Hepatocyte (in vitro differentiated cells): ENCODE measurements around the gene PLA1A. TPM values are rescaled to one million over a fixed set of nuclear protein-coding genes. Genes with fewer than 3 reads are reported as not detected.
"Not testable (repeated sequence)": the region's sequence is repeated elsewhere in the genome, so short reads cannot be mapped to it uniquely, and the experiment has no call there.

ENCODE experiments used
- DNase-seq: peaks from one replicate; pipeline ENCODE4 v3.0.0-alpha.2; 2016; ENCODE audit warnings: low spot score
- H2AFZ ChIP-seq: fragments of 200-600 bp; sonication (generic); 2 replicates; pipeline ENCODE4 v1.6.0; 2016; ENCODE audit warnings: antibody characterized with exemption, mild to moderate bottlenecking
- H3K27ac ChIP-seq: fragments of 200-600 bp; sonication (generic); 2 replicates; pipeline ENCODE4 v1.5.1; 2016; ENCODE audit warnings: mild to moderate bottlenecking
- H3K27me3 ChIP-seq: fragments of 200-600 bp; sonication (generic); 2 replicates; pipeline ENCODE4 v1.6.1; 2016
- H3K36me3 ChIP-seq: fragments of 200-600 bp; sonication (generic); replicated peaks from 2 replicates; pipeline ENCODE4 v1.5.1; 2016; ENCODE audit warnings: low read depth; ENCODE audit not compliant: insufficient read depth
- H3K4me1 ChIP-seq: fragments of 200-600 bp; sonication (generic); 2 replicates; pipeline ENCODE4 v1.5.1; 2016; ENCODE audit warnings: mild to moderate bottlenecking, moderate library complexity; ENCODE audit not compliant: insufficient read depth
- H3K4me2 ChIP-seq: fragments of 200-600 bp; sonication (generic); 2 replicates; pipeline ENCODE4 v1.6.0; 2016
- H3K4me3 ChIP-seq: fragments of 200-600 bp; sonication (generic); 2 replicates; pipeline ENCODE4 v1.5.1; 2016; ENCODE audit warnings: mild to moderate bottlenecking
- H3K79me2 ChIP-seq: fragments of 200-600 bp; sonication (generic); 2 replicates; pipeline ENCODE4 v1.6.0; 2017; ENCODE audit warnings: mild to moderate bottlenecking
- H3K9me2 ChIP-seq: fragments of 200-600 bp; sonication (generic); replicated peaks from 2 replicates; pipeline ENCODE4 v1.6.0; 2017; ENCODE audit warnings: mild to moderate bottlenecking; ENCODE audit not compliant: insufficient read depth
- H3K9me3 ChIP-seq: fragments of 200-600 bp; sonication (generic); 2 replicates; pipeline ENCODE4 v1.5.1; 2016; ENCODE audit warnings: low read depth, mild to moderate bottlenecking
- H4K20me1 ChIP-seq: fragments of 200-600 bp; sonication (generic); 2 replicates; pipeline ENCODE4 v1.6.0; 2016; ENCODE audit warnings: mild to moderate bottlenecking; ENCODE audit not compliant: insufficient read depth, poor library complexity, severe bottlenecking
- EZH2 ChIP-seq: fragments of 200-600 bp; sonication (generic); IDR thresholded peaks from 2 replicates; pipeline ENCODE4 v1.6.1; 2016; ENCODE audit warnings: antibody characterized with exemption, mild to moderate bottlenecking, borderline replicate concordance
- EZH2phosphoT487 ChIP-seq: fragments of 200-600 bp; sonication (generic); IDR thresholded peaks from one replicate; pipeline ENCODE4 v1.6.1; 2018; ENCODE audit warnings: antibody characterized with exemption, mild to moderate bottlenecking, low read depth, moderate library complexity; ENCODE audit not compliant: unreplicated experiment, severe bottlenecking
- WGBS: methylation state at CpG from one replicate; pipeline ENCODE4 v1.1.6; 2016; ENCODE audit warnings: low lambda C conversion rate; ENCODE audit errors: missing lambda C conversion rate; 5-methylcytosine and 5-hydroxymethylcytosine counted together
- polyA plus RNA-seq: library from polyadenylated mRNA; unstranded; fragments of >200 nt; fragmentation: Nextera tagmentation; extraction: Ambion mirVana; gene quantifications from 2 replicates; pipeline ENCODE4 v1.2.1, GENCODE V29; 2016
- total RNA-seq: library from RNA; depleted of rRNA; stranded (reverse); fragments of >200 nt; gene quantifications from 2 replicates; pipeline ENCODE4 v1.2.3, GENCODE V29; 2014
- TF ChIP-seq, protein P1 (sequence below): fragments of 200-600 bp; sonication (generic); IDR thresholded peaks from 2 replicates; pipeline ENCODE4 v1.5.1; 2016; ENCODE audit warnings: antibody characterized with exemption, mild to moderate bottlenecking; ENCODE audit not compliant: poor library complexity

PLA1A gene
- total and polyA plus RNA-seq, 2 experiments from 2014 or later = 2.6 to 3.3 TPM

DNA sequence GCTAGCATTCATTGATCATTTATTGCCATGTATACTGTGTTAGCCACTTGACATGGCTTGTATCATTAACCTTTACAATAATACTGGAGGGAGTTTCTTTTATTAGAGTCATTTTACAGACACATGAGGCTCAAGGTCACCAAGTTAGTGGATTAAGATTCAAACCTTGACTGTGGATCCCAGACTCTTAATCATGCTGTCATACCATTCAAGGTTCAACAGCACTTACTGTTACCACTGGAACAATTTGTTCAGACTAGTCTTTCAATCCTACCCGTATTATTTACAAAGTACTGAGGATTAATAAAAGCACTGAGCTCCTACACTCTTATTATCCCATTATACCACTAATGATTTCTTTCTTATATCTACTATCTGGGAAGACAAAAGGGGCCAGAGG lies 78.3 kb downstream of the PLA1A start:
- H2AFZ ChIP-seq = peak overlapping the region; percentile 22
- no peak for DNase-seq
- H3K27ac ChIP-seq = peak overlapping the region; percentile 90
- peak overlapping the region; percentile 89 for H3K4me2 ChIP-seq
- no peaks in the 10 kb centered on the region for H3K9me3 ChIP-seq
- H3K79me2 ChIP-seq = peaks cover 30% of the 10 kb centered on the region
- H4K20me1 ChIP-seq = no peaks in the 10 kb centered on the region
- H3K4me3 ChIP-seq = peak overlapping the region; percentile 64
- peaks cover 3% of the 10 kb centered on the region for H3K36me3 ChIP-seq
- whole genome bisulfite sequencing = 58% methylated on average over 1 of the region's 1 CpG
- H3K4me1 ChIP-seq = peaks cover 5% of the 10 kb centered on the region
- H3K27me3 ChIP-seq = no peaks in the 10 kb centered on the region
- TF ChIP-seq EZH2phosphoT487 (no peak), EZH2 (no peak)
- no peaks in the 10 kb centered on the region for H3K9me2 ChIP-seq

DNA sequence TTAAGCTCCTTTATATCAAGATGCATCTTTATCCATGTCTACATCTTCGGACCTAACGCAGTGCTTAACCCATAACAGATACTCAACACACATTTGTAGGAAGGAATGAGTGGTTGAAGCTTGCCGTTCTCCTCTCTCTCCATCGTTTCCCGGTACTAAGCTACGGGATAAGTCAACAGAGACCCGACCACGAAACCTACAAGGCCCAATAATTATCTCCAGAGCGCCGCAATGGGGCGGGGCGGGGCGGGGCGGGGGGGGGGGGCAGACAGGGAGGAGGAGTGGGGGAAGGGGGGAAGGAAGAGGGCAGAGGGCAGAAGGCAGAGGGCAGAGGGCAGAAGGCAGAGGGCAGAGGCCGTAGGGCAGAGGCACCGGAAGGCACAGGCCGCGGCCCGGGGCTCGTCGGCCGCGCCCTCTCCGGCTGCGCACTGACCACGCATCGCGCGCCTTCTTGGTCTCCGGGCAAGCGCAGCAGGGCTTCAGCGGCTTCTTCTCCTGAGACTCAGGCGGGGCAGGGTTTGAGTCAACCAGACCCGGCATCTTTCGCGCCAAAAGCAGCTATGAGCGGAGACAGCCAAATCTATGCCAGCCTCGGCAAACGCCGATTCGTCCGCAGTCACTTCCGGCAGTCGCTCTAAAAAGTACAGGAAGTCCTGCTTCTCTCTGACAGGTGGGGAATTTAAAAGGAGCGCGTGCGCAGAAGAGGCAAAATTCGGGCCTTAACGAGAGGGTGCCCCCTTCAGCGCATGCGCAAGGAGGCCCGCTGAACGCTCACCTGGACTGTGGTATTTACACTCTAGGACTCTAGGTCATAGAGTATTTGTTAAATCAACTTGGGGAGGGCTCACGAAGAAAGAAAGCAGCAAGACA lies 79.3 kb downstream of the PLA1A start, which contains the start of gene COX17:
TSS of gene COX17 (minus strand) at position 636 of the 870 bp plus-strand sequence. CDS start at position 540, 96 bp downstream.
- TF ChIP-seq, protein P1, sequence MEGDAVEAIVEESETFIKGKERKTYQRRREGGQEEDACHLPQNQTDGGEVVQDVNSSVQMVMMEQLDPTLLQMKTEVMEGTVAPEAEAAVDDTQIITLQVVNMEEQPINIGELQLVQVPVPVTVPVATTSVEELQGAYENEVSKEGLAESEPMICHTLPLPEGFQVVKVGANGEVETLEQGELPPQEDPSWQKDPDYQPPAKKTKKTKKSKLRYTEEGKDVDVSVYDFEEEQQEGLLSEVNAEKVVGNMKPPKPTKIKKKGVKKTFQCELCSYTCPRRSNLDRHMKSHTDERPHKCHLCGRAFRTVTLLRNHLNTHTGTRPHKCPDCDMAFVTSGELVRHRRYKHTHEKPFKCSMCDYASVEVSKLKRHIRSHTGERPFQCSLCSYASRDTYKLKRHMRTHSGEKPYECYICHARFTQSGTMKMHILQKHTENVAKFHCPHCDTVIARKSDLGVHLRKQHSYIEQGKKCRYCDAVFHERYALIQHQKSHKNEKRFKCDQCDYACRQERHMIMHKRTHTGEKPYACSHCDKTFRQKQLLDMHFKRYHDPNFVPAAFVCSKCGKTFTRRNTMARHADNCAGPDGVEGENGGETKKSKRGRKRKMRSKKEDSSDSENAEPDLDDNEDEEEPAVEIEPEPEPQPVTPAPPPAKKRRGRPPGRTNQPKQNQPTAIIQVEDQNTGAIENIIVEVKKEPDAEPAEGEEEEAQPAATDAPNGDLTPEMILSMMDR = no peak
- TF ChIP-seq EZH2 = no peak
- TF ChIP-seq EZH2phosphoT487 = no peak
- Histone ChIP-seq H3K27ac (peak within 1 kb of the TSS; percentile 90), H4K20me1 (no peaks in the 10 kb centered on the region), H3K4me1 (peaks cover 5% of the 10 kb centered on the region), H3K9me2 (no peaks in the 10 kb centered on the region), H3K4me3 (peak within 1 kb of the TSS; percentile 64), H3K4me2 (peak within 1 kb of the TSS; percentile 89), H2AFZ (peak within 1 kb of the TSS; percentile 70), H3K9me3 (no peaks in the 10 kb centered on the region), H3K36me3 (no peaks in the 10 kb centered on the region), H3K79me2 (peaks cover 22% of the 10 kb centered on the region), H3K27me3 (no peaks in the 10 kb centered on the region)
- under 1% methylated on average over 49 of the region's 54 CpGs for WGBS
- DNase-seq = peak; percentile 98

DNA sequence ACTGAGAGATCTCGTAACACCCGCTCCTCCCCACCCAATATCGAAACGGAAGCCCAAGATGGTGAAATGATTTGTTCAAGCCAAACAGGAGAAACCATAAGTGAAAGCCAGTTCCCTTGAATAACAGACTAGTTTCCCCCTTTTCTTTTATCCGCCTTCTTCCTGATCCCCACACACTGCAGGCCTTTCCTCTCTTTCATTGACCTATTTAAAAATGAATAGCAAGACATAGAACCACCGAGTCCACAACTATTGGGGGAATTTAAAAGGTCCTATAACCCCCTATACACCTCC lies 79.9 kb downstream of the PLA1A start:
- Histone ChIP-seq H3K9me3 (no peaks in the 10 kb centered on the region), H3K4me2 (peak overlapping the region; percentile 66), H3K27ac (peak overlapping the region; percentile 70), H3K9me2 (no peaks in the 10 kb centered on the region), H3K4me1 (peaks cover 5% of the 10 kb centered on the region), H3K36me3 (no peaks in the 10 kb centered on the region), H4K20me1 (no peaks in the 10 kb centered on the region), H3K79me2 (peaks cover 20% of the 10 kb centered on the region), H3K4me3 (no peak overlapping the region), H2AFZ (peak overlapping the region; percentile 70), H3K27me3 (no peaks in the 10 kb centered on the region)
- no peak for DNase-seq
- TF ChIP-seq EZH2 (no peak), EZH2phosphoT487 (no peak)
- TF ChIP-seq, protein P1 = no peak
- 26% methylated on average over 6 of the region's 6 CpGs for WGBS

DNA sequence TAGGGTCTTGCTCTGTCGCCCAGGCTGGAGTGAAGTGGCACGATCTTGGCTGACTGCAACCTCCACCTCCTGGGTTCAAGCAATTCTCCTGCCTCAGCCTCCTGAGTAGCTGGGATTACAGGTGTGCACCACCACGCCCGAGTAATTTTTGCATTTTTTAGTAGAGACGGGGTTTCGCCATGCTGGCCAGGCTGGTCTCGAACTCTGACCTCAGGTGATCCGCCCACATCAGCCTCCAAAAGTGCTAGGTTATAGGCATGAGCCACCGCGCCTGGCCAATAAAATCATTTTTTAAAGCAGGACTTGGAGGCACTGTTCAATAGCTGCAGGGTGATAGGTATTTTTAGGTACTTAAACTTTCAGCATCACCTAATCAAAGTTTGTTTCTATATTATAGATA lies 80.5 kb downstream of the PLA1A start:
- H3K36me3 ChIP-seq, H3K4me3 ChIP-seq, H3K27ac ChIP-seq, H2AFZ ChIP-seq, H3K4me1 ChIP-seq, H4K20me1 ChIP-seq, DNase-seq, H3K9me3 ChIP-seq, H3K4me2 ChIP-seq, H3K27me3 ChIP-seq, H3K9me2 ChIP-seq: not testable (repeated sequence)
- peaks cover 20% of the 10 kb centered on the region for H3K79me2 ChIP-seq
- 94% methylated on average over 10 of the region's 10 CpGs for WGBS

Other genes with a start within 250 kb of the PLA1A start
- gene TMEM39A, start 134.3 kb upstream of the PLA1A start, total RNA-seq = 56.1 and 77.0 TPM in 2 replicates
- 39.0 and 46.2 TPM in 2 replicates for gene TMEM39A, start 134.3 kb upstream of the PLA1A start, polyA plus RNA-seq
- gene POGLUT1, start 128.9 kb upstream of the PLA1A start, total RNA-seq = 13.6 and 14.5 TPM in 2 replicates
- gene POGLUT1, start 128.9 kb upstream of the PLA1A start, polyA plus RNA-seq = 15.4 and 16.3 TPM in 2 replicates
- gene TIMMDC1, start 99.3 kb upstream of the PLA1A start, total RNA-seq = 47.8 and 52.7 TPM in 2 replicates
- 140 and 155 TPM in 2 replicates for gene TIMMDC1, start 99.3 kb upstream of the PLA1A start, polyA plus RNA-seq
- 0.07 and 0.24 TPM in 2 replicates for gene CD80, start 38.3 kb upstream of the PLA1A start, total RNA-seq
- not detected in 2 replicates for gene CD80, start 38.3 kb upstream of the PLA1A start, polyA plus RNA-seq
- 1.7 and 1.8 TPM in 2 replicates for gene ADPRH, start 18.4 kb upstream of the PLA1A start, total RNA-seq
- gene ADPRH, start 18.4 kb upstream of the PLA1A start, polyA plus RNA-seq = 0.56 and 1.5 TPM in 2 replicates
- gene POPDC2, start 62.7 kb downstream of the PLA1A start, total RNA-seq = 2.7 and 3.9 TPM in 2 replicates
- gene POPDC2, start 62.7 kb downstream of the PLA1A start, polyA plus RNA-seq = 1.2 and 1.6 TPM in 2 replicates
- 27.0 and 28.3 TPM in 2 replicates for gene COX17, start 79.5 kb downstream of the PLA1A start, total RNA-seq
- 80.7 and 87.2 TPM in 2 replicates for gene COX17, start 79.5 kb downstream of the PLA1A start, polyA plus RNA-seq
- gene CFAP91, start 105.1 kb downstream of the PLA1A start, total RNA-seq = 1.4 and 2.3 TPM in 2 replicates
- 0.77 TPM in 1 of 2 replicates, not detected in the other for gene CFAP91, start 105.1 kb downstream of the PLA1A start, polyA plus RNA-seq
- 7.0 and 7.1 TPM in 2 replicates for gene NR1I2, start 184.2 kb downstream of the PLA1A start, total RNA-seq
- gene NR1I2, start 184.2 kb downstream of the PLA1A start, polyA plus RNA-seq = 2.8 and 5.0 TPM in 2 replicates